A673 (cell line): Measurements from ENCODE around the gene DIP2C.

Experiments used
- CTCF ChIP-seq: fragments of 300-800, 200-600 bp; sonication (generic); conservative IDR thresholded peaks from 2 replicates; pipeline ENCODE4 v1.5.1; 2017; ENCODE audit warnings: low read depth, mild to moderate bottlenecking, antibody characterized with exemption, low read length, moderate library complexity, mixed read lengths
- EZH2 ChIP-seq: fragments of 200-600 bp; sonication (generic); IDR thresholded peaks from 2 replicates; pipeline ENCODE4 v1.6.1; 2017; ENCODE audit warnings: borderline replicate concordance, low read depth, mild to moderate bottlenecking, mixed read lengths, antibody characterized with exemption, low read length; ENCODE audit not compliant: poor library complexity, severe bottlenecking

GRCh38 chr10:689121-689451 lies 382 bp downstream of the DIP2C start:
- TF ChIP-seq CTCF (no peak), EZH2 (no peak)
